Upper lobe of left lung (tissue), 4 donors: ENCODE results near the gene KNSTRN.

ENCODE experiments used
- EP300 ChIP-seq, 4 donors: sonication (generic); formaldehyde crosslinking; IDR thresholded peaks; one replicate each; pipeline ENCODE4 v1.5.1; 2017; ENCODE audit warnings: antibody characterized with exemption in 4 of 4, control low read depth in 2 of 4
- POLR2A ChIP-seq, 4 donors: fragments of 450-650 bp; IDR thresholded peaks; one replicate each; pipeline ENCODE4 v1.5.1; 2016 to 2017; ENCODE audit warnings: antibody characterized with exemption in 4 of 4, mild to moderate bottlenecking in 2 of 4
- TF ChIP-seq, protein P1 (sequence below), 6 experiments: fragments of 450-650 bp in 4 of 6; fragments of 200-600 bp in 2 of 6; sonication (generic) in 2 of 6; IDR thresholded peaks; one replicate each; pipeline ENCODE4 v1.5.1; 2016 to 2019; ENCODE audit warnings: antibody characterized with exemption in 6 of 6

DNA sequence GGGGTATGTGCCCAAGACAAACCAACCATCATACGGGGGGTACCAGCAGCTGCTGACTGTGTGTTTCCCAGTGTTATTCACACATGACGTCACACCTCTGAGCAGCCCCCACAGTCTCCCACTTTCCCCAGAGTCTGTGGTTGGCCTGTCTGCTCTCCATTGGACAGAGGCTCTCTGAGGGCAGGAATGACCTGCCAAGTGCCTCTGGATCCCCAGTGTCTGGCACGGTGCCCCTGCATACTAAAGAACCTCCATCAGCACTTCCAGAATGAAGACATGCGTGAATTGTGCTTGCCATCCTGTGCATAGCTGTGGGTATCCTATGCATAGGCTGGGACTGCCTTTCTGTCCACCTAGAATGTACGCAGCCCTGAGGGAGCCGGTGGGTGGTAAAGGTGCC, 38.3 kb upstream of the KNSTRN start:
- TF ChIP-seq, protein P1, sequence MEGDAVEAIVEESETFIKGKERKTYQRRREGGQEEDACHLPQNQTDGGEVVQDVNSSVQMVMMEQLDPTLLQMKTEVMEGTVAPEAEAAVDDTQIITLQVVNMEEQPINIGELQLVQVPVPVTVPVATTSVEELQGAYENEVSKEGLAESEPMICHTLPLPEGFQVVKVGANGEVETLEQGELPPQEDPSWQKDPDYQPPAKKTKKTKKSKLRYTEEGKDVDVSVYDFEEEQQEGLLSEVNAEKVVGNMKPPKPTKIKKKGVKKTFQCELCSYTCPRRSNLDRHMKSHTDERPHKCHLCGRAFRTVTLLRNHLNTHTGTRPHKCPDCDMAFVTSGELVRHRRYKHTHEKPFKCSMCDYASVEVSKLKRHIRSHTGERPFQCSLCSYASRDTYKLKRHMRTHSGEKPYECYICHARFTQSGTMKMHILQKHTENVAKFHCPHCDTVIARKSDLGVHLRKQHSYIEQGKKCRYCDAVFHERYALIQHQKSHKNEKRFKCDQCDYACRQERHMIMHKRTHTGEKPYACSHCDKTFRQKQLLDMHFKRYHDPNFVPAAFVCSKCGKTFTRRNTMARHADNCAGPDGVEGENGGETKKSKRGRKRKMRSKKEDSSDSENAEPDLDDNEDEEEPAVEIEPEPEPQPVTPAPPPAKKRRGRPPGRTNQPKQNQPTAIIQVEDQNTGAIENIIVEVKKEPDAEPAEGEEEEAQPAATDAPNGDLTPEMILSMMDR (IDR thresholded peaks at IDR 0.05), result no peak
- TF ChIP-seq EP300 (IDR thresholded peaks at IDR 0.05) (no peak), POLR2A (IDR thresholded peaks at IDR 0.05) (no peak)
